ENCODE measurements around the gene SMG6.

- TF ChIP-seq CTCF (conservative IDR thresholded peaks at IDR 0.05 in 1 of 2, IDR thresholded peaks at IDR 0.05 in 1 of 2; ENCODE audit: extremely low read depth in 1 of 2, insufficient read depth in 1 of 2, low read depth in 1 of 2, low read length in 2 of 2) (no peak), EZH2 (IDR thresholded peaks at IDR 0.05; ENCODE audit: borderline replicate concordance, low read length) (no peak)
Observed at GRCh38 chr17:2253362-2253761, 50.2 kb downstream of the SMG6 start.

Data from mammary epithelial cell (primary cell).